GM12878 (cell line): ENCODE results near the gene EXD3. TPM values are rescaled to one million over a fixed set of nuclear protein-coding genes. Genes with fewer than 3 reads are reported as not detected.

ENCODE experiments used
- EGR1 ChIP-seq, 2 experiments: IDR thresholded peaks; 1 replicate in 1 of 2; 2 replicates in 1 of 2; pipeline ENCODE4 v1.6.1; 2011 to 2012; ENCODE audit warnings: low read depth in 2 of 2, low read length in 2 of 2, borderline replicate concordance in 1 of 2, mild to moderate bottlenecking in 1 of 2, moderate library complexity in 1 of 2
- HCFC1 ChIP-seq: fragments of 150-350 bp; IDR thresholded peaks from 2 replicates; pipeline ENCODE4 v1.6.1; 2014; ENCODE audit warnings: low read length
- JUNB ChIP-seq: IDR thresholded peaks from 2 replicates; pipeline ENCODE4 v1.6.1; 2016; ENCODE audit warnings: antibody characterized with exemption, mild to moderate bottlenecking
- MEF2A ChIP-seq: IDR thresholded peaks from 2 replicates; pipeline ENCODE4 v1.6.1; 2011; ENCODE audit warnings: low read depth, mild to moderate bottlenecking, low read length, moderate library complexity; ENCODE audit not compliant: insufficient read depth
- NFYB ChIP-seq: IDR thresholded peaks from 2 replicates; pipeline ENCODE4 v1.6.1; 2011; ENCODE audit warnings: low read depth, mild to moderate bottlenecking, low read length, improper control_type of control experiment, moderate library complexity; ENCODE audit not compliant: insufficient read depth
- PAX8 ChIP-seq: fragments of 450-650 bp; IDR thresholded peaks from 2 replicates; pipeline ENCODE4 v1.6.1; 2017; ENCODE audit warnings: mild to moderate bottlenecking, moderate library complexity
- ZNF207 ChIP-seq: fragments of 450-650 bp; IDR thresholded peaks from 2 replicates; pipeline ENCODE4 v1.6.1; 2014; ENCODE audit warnings: antibody characterized with exemption, mild to moderate bottlenecking, borderline replicate concordance
- ZNF217 ChIP-seq: fragments of 450-650 bp; IDR thresholded peaks from 2 replicates; pipeline ENCODE4 v1.6.1; 2017; ENCODE audit warnings: antibody characterized with exemption, mild to moderate bottlenecking
- polyA plus RNA-seq, 11 experiments: library from polyadenylated mRNA; depleted of rRNA in 4 of 11; unstranded in 6 of 11; stranded (reverse) in 5 of 11; fragments of >200 nt; fragmentation: Nextera tagmentation in 4 of 11; fragmentation: Illumina TruSeq in 1 of 11; extraction: Ambion mirVana in 4 of 11; extraction: Trizol in 1 of 11; gene quantifications; 1 replicate in 1 of 11; 2 replicates in 10 of 11; pipeline versions ENCODE4 v1.2.1 to v1.2.3, GENCODE V29; 2011 to 2016; ENCODE audit warnings: inconsistent platforms in 2 of 11, missing spikeins in 2 of 11, low read depth in 1 of 11
- total RNA-seq, 4 experiments: library from RNA; depleted of rRNA in 3 of 4; stranded (reverse); fragments of >200 nt in 3 of 4; fragmentation: Illumina TruSeq in 1 of 4; extraction: Trizol in 1 of 4; gene quantifications; 2 replicates each; pipeline versions ENCODE4 v1.2.1 to v1.2.3, GENCODE V29; 2013 to 2021
- TF ChIP-seq, protein P1 (sequence below), 3 experiments: IDR thresholded peaks in 2 of 3; conservative IDR thresholded peaks in 1 of 3; 2 replicates each; pipeline ENCODE4 v1.5.1; 2011; ENCODE audit warnings: low read depth in 3 of 3, low read length in 3 of 3, mild to moderate bottlenecking in 3 of 3, control low read depth in 2 of 3, moderate library complexity in 2 of 3, inconsistent platforms in 1 of 3, mixed read lengths in 1 of 3; ENCODE audit not compliant: control insufficient read depth in 2 of 3, insufficient read depth in 1 of 3; ENCODE audit errors: extremely low read depth in 1 of 3
- TF ChIP-seq, protein P2 (sequence below): fragments of 450-650 bp; IDR thresholded peaks from 2 replicates; pipeline ENCODE4 v1.6.1; 2017; ENCODE audit warnings: antibody characterized with exemption, mild to moderate bottlenecking, moderate library complexity
- TF ChIP-seq, protein P3 (sequence below): fragments of 450-650 bp; conservative IDR thresholded peaks from 2 replicates; pipeline ENCODE4 v1.6.1; 2017; ENCODE audit warnings: mild to moderate bottlenecking, moderate library complexity

EXD3 gene
- total and polyA plus RNA-seq, 10 of the 15 experiments (the other 5 are each of a cell fraction or from before 2014, with no cell fraction given): 0.21 to 7.1 (median 3.6) TPM

DNA sequence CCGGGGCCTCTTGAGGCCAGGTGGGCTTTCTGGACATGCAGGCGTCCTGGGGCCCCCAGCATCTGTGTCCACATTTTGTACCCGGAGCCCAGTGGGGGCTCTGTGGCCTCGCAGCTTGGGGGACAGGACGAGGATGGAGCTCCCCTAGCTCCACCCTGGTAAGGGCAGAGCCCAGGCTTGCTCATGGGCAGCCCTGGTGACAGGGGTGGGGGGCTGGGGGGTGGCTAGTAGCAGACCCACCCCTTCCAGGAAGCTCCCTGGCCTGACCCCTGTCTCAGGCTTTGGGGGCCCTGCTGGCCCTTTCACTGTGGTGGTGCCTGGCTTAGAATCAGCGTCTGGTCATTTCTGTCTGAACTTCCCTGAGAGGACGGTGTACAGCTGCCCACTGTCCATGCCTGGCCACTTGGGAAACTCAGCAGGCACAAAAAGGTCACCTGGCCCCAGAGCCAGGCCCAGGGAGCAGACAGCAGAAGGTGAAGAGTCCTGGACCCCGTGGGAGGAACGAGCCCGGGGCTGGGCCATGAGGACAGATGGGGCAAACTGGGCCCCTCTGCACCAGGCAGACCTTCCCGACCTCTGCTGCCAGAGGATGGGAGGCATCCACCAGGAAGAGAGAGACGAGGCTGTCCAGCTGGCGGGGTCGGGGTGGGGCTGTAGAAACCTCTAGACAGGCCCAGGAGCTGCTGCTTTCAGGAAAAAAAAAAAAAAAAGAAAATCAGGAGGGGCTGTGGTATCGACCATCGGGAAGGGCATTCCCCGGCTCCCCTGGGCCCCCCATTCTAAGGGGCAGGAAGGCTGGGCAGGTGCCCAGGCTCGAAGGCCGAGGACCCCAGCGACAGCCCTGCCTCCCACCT lies 52.8 kb downstream of the EXD3 start (continued):
- TF ChIP-seq, protein P1, sequence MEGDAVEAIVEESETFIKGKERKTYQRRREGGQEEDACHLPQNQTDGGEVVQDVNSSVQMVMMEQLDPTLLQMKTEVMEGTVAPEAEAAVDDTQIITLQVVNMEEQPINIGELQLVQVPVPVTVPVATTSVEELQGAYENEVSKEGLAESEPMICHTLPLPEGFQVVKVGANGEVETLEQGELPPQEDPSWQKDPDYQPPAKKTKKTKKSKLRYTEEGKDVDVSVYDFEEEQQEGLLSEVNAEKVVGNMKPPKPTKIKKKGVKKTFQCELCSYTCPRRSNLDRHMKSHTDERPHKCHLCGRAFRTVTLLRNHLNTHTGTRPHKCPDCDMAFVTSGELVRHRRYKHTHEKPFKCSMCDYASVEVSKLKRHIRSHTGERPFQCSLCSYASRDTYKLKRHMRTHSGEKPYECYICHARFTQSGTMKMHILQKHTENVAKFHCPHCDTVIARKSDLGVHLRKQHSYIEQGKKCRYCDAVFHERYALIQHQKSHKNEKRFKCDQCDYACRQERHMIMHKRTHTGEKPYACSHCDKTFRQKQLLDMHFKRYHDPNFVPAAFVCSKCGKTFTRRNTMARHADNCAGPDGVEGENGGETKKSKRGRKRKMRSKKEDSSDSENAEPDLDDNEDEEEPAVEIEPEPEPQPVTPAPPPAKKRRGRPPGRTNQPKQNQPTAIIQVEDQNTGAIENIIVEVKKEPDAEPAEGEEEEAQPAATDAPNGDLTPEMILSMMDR (IDR thresholded peaks at IDR 0.05 in 2 of 3, conservative IDR thresholded peaks at IDR 0.05 in 1 of 3; ENCODE audit: control insufficient read depth in 2 of 3, extremely low read depth in 1 of 3, insufficient read depth in 1 of 3, low read depth in 3 of 3, low read length in 3 of 3): no peak
- TF ChIP-seq, protein P2, sequence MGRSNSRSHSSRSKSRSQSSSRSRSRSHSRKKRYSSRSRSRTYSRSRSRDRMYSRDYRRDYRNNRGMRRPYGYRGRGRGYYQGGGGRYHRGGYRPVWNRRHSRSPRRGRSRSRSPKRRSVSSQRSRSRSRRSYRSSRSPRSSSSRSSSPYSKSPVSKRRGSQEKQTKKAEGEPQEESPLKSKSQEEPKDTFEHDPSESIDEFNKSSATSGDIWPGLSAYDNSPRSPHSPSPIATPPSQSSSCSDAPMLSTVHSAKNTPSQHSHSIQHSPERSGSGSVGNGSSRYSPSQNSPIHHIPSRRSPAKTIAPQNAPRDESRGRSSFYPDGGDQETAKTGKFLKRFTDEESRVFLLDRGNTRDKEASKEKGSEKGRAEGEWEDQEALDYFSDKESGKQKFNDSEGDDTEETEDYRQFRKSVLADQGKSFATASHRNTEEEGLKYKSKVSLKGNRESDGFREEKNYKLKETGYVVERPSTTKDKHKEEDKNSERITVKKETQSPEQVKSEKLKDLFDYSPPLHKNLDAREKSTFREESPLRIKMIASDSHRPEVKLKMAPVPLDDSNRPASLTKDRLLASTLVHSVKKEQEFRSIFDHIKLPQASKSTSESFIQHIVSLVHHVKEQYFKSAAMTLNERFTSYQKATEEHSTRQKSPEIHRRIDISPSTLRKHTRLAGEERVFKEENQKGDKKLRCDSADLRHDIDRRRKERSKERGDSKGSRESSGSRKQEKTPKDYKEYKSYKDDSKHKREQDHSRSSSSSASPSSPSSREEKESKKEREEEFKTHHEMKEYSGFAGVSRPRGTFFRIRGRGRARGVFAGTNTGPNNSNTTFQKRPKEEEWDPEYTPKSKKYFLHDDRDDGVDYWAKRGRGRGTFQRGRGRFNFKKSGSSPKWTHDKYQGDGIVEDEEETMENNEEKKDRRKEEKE: no peak
- TF ChIP-seq NFYB (no peak), ZNF217 (no peak), HCFC1 (no peak), ZNF207 (no peak), MEF2A (no peak), PAX8 (no peak), EGR1 (IDR thresholded peaks at IDR 0.05; ENCODE audit: borderline replicate concordance in 1 of 2, low read depth in 2 of 2, low read length in 2 of 2) (no peak), JUNB (no peak)
- TF ChIP-seq, protein P3, sequence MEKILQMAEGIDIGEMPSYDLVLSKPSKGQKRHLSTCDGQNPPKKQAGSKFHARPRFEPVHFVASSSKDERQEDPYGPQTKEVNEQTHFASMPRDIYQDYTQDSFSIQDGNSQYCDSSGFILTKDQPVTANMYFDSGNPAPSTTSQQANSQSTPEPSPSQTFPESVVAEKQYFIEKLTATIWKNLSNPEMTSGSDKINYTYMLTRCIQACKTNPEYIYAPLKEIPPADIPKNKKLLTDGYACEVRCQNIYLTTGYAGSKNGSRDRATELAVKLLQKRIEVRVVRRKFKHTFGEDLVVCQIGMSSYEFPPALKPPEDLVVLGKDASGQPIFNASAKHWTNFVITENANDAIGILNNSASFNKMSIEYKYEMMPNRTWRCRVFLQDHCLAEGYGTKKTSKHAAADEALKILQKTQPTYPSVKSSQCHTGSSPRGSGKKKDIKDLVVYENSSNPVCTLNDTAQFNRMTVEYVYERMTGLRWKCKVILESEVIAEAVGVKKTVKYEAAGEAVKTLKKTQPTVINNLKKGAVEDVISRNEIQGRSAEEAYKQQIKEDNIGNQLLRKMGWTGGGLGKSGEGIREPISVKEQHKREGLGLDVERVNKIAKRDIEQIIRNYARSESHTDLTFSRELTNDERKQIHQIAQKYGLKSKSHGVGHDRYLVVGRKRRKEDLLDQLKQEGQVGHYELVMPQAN: no peak
